Smooth muscle cell (in vitro differentiated cells): ENCODE measurements around the gene SOCS4. TPM values are rescaled to one million over a fixed set of nuclear protein-coding genes. Genes with fewer than 3 reads are reported as not detected.

Experiments
- DNase-seq: peaks from one replicate; lab custom pipeline; 2025; ENCODE audit not compliant: unreplicated experiment; lab: John Stamatoyannopoulos, UW
- H2AFZ ChIP-seq: fragments of 200-600 bp; sonication (generic); 2 replicates; pipeline ENCODE4 v1.6.0; 2016; ENCODE audit warnings: antibody characterized with exemption, low read depth, mild to moderate bottlenecking
- H3F3A ChIP-seq: fragments of 200-600 bp; sonication (generic); 2 replicates; pipeline ENCODE4 v1.6.0; 2017; ENCODE audit warnings: antibody characterized with exemption, low read depth
- H3K27ac ChIP-seq: fragments of 200-600 bp; sonication (generic); 2 replicates; pipeline ENCODE4 v1.5.1; 2016; ENCODE audit warnings: low read depth, mild to moderate bottlenecking
- H3K27me3 ChIP-seq: fragments of 200-600 bp; sonication (generic); 2 replicates; pipeline ENCODE4 v1.6.1; 2016; ENCODE audit warnings: low read depth, mild to moderate bottlenecking
- H3K36me3 ChIP-seq: fragments of 200-600 bp; sonication (generic); 2 replicates; pipeline ENCODE4 v1.5.1; 2016; ENCODE audit warnings: low read depth
- H3K4me1 ChIP-seq: fragments of 200-600 bp; sonication (generic); 2 replicates; pipeline ENCODE4 v1.5.1; 2016; ENCODE audit warnings: low read depth
- H3K4me2 ChIP-seq: fragments of 200-600 bp; sonication (generic); 2 replicates; pipeline ENCODE4 v1.6.0; 2016; ENCODE audit warnings: mild to moderate bottlenecking
- H3K4me3 ChIP-seq: fragments of 200-600 bp; sonication (generic); 2 replicates; pipeline ENCODE4 v1.5.1; 2016; ENCODE audit warnings: mild to moderate bottlenecking
- H3K79me2 ChIP-seq: fragments of 200-600 bp; sonication (generic); 2 replicates; pipeline ENCODE4 v1.6.0; 2016; ENCODE audit warnings: low read depth, mild to moderate bottlenecking
- H3K9ac ChIP-seq: fragments of 200-600 bp; sonication (generic); 2 replicates; pipeline ENCODE4 v1.6.0; 2016; ENCODE audit warnings: low read depth
- H3K9me3 ChIP-seq: fragments of 200-600 bp; sonication (generic); replicated peaks from 2 replicates; pipeline ENCODE4 v1.5.1; 2016; ENCODE audit warnings: low read depth
- H4K20me1 ChIP-seq: fragments of 200-600 bp; sonication (generic); 2 replicates; pipeline ENCODE4 v1.6.0; 2016; ENCODE audit warnings: low read depth
- WGBS: methylation state at CpG from one replicate; pipeline ENCODE4 v1.1.7; 2016; ENCODE audit warnings: low lambda C conversion rate; 5-methylcytosine and 5-hydroxymethylcytosine counted together
- polyA plus RNA-seq: library from polyadenylated mRNA; unstranded; fragments of >200 nt; fragmentation: Nextera tagmentation; extraction: Ambion mirVana; gene quantifications from 2 replicates; pipeline ENCODE4 v1.2.1, GENCODE V29; 2016
- total RNA-seq: library from RNA; depleted of rRNA; stranded (reverse); fragments of >200 nt; gene quantifications from 2 replicates; pipeline ENCODE4 v1.2.3, GENCODE V29; 2014
- TF ChIP-seq, protein P1 (sequence below): fragments of 200-600 bp; sonication (generic); IDR thresholded peaks from 2 replicates; pipeline ENCODE4 v1.5.1; 2017; ENCODE audit warnings: borderline replicate concordance, mild to moderate bottlenecking, antibody characterized with exemption; ENCODE audit not compliant: insufficient read depth, poor library complexity, severe bottlenecking

The SOCS4 gene
- total and polyA plus RNA-seq, 2 experiments from 2014 or later, result 3.8 to 19.6 TPM

DNA sequence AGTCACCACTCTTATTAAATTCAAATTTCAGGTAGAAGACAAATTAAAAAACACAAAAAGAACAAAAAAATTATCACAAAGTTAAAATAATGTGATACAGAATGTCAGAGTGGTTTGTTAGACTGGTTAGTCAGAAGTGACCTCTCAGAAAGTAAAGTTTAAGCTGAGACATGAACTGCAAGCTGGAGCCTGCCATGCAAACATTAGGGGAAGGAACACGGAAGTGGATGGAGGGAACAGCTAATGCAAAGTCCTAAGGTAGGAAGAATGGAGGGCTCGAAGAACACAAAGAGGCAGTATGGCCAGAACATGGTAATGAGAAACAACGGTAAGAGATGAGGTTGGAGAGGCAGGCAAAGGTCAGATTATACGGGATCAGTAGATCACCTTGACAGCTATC is 41.9 kb upstream of the SOCS4 start:
- Histone ChIP-seq H4K20me1 (no peaks in the 10 kb centered on the region), H3K27me3 (no peaks in the 10 kb centered on the region), H3K27ac (no peak overlapping the region), H2AFZ (no peak overlapping the region), H3K4me2 (no peak overlapping the region), H3K79me2 (no peaks in the 10 kb centered on the region), H3F3A (no peaks in the 10 kb centered on the region), H3K4me3 (no peak overlapping the region), H3K36me3 (no peaks in the 10 kb centered on the region), H3K9ac (no peak overlapping the region), H3K4me1 (no peaks in the 10 kb centered on the region), H3K9me3 (no peaks in the 10 kb centered on the region)
- WGBS, result 96% methylated on average over 4 of the region's 4 CpGs
- no peak for DNase-seq
- TF ChIP-seq, protein P1, sequence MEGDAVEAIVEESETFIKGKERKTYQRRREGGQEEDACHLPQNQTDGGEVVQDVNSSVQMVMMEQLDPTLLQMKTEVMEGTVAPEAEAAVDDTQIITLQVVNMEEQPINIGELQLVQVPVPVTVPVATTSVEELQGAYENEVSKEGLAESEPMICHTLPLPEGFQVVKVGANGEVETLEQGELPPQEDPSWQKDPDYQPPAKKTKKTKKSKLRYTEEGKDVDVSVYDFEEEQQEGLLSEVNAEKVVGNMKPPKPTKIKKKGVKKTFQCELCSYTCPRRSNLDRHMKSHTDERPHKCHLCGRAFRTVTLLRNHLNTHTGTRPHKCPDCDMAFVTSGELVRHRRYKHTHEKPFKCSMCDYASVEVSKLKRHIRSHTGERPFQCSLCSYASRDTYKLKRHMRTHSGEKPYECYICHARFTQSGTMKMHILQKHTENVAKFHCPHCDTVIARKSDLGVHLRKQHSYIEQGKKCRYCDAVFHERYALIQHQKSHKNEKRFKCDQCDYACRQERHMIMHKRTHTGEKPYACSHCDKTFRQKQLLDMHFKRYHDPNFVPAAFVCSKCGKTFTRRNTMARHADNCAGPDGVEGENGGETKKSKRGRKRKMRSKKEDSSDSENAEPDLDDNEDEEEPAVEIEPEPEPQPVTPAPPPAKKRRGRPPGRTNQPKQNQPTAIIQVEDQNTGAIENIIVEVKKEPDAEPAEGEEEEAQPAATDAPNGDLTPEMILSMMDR, result no peak

DNA sequence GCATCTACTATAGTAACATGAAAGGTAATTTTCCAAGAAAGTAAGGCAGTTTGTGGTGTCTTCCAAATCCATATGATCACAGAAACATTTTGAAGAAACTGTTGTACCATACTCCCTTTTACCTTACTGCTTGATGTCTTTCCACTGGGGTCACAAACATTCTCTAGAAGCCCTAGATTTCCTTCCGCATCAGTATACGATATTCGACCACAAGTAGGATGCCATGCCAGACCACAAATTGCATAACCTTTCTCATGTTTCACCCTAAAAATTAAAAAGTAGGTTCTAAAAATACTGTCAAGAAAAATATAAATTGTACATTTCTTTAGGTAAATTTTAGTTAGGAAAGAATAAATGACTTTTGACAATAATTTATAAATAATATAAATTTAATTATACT is 26.7 kb upstream of the SOCS4 start:
- H3F3A ChIP-seq, result no peaks in the 10 kb centered on the region
- DNase-seq, result no peak

DNA sequence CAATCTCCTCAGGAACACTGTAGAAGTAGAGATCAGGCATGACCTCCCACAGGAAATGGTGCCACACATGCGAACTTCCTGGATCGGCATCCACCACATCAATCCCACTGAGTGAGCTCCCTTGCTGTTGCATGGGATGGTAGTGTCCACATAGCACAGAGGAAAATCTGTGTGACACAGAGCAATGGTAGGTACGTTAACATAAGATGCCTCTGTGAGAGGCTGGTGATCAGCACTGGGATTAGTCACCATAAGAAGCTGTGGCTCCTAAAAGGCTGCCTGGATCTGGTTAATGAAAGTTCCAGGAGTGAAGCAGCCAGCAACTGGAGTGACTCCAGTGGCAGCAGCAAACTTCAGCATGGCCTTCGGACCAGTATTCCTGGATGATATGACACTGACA is 22.0 kb upstream of the SOCS4 start:
- no peak overlapping the region for H3K4me3 ChIP-seq
- no peak overlapping the region for H3K27ac ChIP-seq
- no peaks in the 10 kb centered on the region for H3K36me3 ChIP-seq
- no peak overlapping the region for H3K4me2 ChIP-seq
- 88% methylated on average over 4 of the region's 4 CpGs for WGBS
- H3K27me3 ChIP-seq, result no peaks in the 10 kb centered on the region
- H3K4me1 ChIP-seq, result no peaks in the 10 kb centered on the region
- no peaks in the 10 kb centered on the region for H3F3A ChIP-seq
- H3K9ac ChIP-seq, result no peak overlapping the region
- no peak for DNase-seq
- H4K20me1 ChIP-seq, result no peaks in the 10 kb centered on the region
- no peaks in the 10 kb centered on the region for H3K9me3 ChIP-seq
- no peak overlapping the region for H2AFZ ChIP-seq
- TF ChIP-seq, protein P1, result no peak
- H3K79me2 ChIP-seq, result no peaks in the 10 kb centered on the region

More for the DNA sequence above, 26.7 kb upstream of the SOCS4 start:
- H3K79me2 ChIP-seq, result no peaks in the 10 kb centered on the region
- H3K36me3 ChIP-seq, result no peaks in the 10 kb centered on the region
- no peak overlapping the region for H3K4me3 ChIP-seq
- WGBS, result 93% methylated on average over 3 of the region's 3 CpGs
- H4K20me1 ChIP-seq, result no peaks in the 10 kb centered on the region
- H3K27me3 ChIP-seq, result no peaks in the 10 kb centered on the region
- no peak overlapping the region for H3K9ac ChIP-seq
- no peaks in the 10 kb centered on the region for H3K9me3 ChIP-seq
- H3K27ac ChIP-seq, result no peak overlapping the region
- H2AFZ ChIP-seq, result no peak overlapping the region
- no peak overlapping the region for H3K4me2 ChIP-seq
- no peaks in the 10 kb centered on the region for H3K4me1 ChIP-seq
- TF ChIP-seq, protein P1, result no peak

DNA sequence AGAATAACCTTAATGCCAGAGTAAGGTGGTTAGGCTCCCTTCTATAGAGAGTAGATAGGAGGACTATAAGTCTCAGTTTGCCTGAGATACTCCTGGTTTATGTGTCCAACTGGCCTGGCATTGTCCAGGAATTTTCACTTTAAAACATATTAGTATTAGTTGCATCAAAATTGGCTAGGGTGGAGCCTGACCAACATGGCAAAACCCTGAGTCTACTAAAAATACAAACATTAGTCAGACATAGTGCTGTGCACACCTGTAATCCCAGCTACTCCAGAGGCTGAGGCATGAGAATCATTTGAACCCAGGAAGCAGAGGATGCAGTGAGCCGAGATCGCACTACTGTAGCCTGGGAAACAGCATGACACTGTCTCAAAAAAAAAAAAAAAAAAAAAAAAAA is 12.0 kb upstream of the SOCS4 start:
- Histone ChIP-seq H3K9ac (no peak overlapping the region), H3K4me2 (no peak overlapping the region), H3K4me1 (no peaks in the 10 kb centered on the region), H3K27ac (no peak overlapping the region), H3K79me2 (no peaks in the 10 kb centered on the region), H3F3A (no peaks in the 10 kb centered on the region), H3K9me3 (no peaks in the 10 kb centered on the region), H3K36me3 (no peaks in the 10 kb centered on the region), H4K20me1 (no peaks in the 10 kb centered on the region), H3K4me3 (no peak overlapping the region), H3K27me3 (no peaks in the 10 kb centered on the region), H2AFZ (no peak overlapping the region)
- WGBS, result 74% methylated on average over 2 of the region's 2 CpGs
- TF ChIP-seq, protein P1, result no peak
- no peak for DNase-seq
